NCI-H2196 (cell line): Measurements from ENCODE around the gene NPR2.

ENCODE experiments used
- DNase-seq: peaks from one replicate; lab custom pipeline; 2025; ENCODE audit not compliant: unreplicated experiment; lab: John Stamatoyannopoulos, UW

The NPR2 gene

DNA sequence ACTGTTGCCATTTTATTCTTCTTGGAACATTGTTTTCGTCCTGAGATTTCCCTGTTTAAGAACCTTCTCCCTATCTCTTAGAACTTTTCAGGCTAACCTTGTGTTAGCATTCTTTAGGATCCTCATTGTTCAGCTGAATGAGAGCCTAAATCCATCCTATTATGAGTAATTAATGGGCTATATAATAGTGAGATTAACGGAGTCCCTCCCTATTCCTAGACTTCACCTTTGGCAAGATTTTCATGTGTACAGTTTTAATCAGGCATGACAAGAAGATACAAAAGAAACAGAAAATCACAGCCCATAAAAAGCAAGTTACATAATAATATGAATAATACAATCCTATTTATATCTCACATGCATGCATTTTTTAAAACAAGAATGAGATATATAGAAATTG lies 28.2 kb upstream of the NPR2 start:
- no peak for DNase-seq

GRCh38 chr9:35763803-35764202 lies 27.6 kb upstream of the NPR2 start:
- no peak for DNase-seq

- no peak for DNase-seq
Measured at GRCh38 chr9:35766997-35767396, 24.4 kb upstream of the NPR2 start.

DNA sequence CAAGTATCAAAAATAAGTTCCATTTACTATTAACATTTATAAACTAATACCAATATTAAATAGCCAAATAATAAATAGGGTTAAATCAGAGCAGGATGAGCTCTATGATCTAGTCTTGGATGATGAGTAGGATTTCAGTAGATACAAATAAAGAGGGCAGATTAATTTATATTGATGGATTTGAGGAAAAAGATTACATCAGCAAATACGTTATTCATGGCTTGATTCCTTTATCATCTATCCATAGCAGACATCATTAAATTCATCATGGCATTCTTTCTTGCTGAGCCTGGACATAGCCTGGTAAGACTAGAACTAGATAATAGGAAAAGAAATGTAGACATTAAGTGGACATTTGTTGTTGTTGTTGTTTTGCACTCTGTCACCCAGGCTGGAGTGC lies 23.9 kb upstream of the NPR2 start:
- DNase-seq: no peak

DNA sequence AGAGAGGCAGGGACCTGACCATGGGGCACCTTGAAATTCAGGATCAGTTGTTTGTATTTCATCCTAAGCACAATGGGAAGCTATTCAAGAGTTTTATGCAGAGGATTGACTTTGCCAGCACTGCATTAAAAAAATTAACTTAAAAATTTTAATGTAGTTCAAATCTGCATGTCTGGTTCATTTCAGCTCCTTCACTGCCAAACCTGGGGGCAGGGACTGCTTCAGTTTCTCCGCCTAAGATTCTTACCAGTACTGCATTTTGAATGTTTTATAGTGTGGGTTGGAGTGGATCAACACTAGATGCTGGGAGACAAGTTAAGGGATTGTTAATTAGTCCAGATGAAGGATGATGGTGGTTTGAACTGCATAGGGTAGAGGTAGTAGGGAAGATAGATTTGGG lies 21.6 kb upstream of the NPR2 start:
- no peak for DNase-seq

- peak; percentile 12 for DNase-seq
Measured at GRCh38 chr9:35771075-35771433, 20.3 kb upstream of the NPR2 start.

- DNase-seq: peak; percentile 81
Measured at GRCh38 chr9:35771534-35771933, 19.9 kb upstream of the NPR2 start.

GRCh38 chr9:35771943-35772342 lies 19.4 kb upstream of the NPR2 start:
- DNase-seq: peak; percentile 21

DNA sequence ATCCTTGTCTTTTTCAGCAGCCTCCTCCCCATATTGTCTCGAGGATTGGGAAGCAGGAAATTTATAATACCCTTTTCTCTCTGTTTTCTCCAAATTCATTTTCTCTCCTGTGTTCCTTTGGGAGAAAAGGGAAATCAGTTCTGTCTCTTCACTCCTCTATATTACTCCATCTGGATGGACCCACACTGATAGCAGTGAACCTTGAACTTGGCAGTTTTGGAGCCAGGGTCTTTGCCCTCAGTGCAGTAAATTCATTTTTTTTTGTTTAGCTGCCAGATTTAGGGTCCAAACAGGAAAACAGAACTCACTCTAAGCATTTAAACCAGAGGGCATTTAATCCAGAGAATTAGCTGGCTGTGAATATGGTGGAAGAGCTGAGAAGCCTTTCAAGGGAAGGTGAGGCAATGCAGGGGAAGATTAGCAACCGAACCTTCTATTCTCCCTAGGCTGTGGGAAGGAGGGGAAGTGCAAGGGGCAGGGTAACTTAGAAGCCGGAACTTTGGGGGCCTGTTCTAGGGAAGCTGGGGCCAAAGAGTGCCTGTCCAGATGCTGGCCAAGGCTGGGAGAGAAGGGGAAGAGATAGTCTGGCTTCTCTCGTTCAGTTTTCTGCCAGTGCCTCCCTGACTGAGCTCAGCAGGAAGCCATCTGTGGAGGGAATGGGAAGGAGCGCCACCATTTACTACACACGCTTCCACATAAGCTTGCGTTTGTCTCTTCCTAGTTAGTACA lies 16.3 kb upstream of the NPR2 start:
- DNase-seq: no peak

- DNase-seq: peak; percentile 66
Measured at GRCh38 chr9:35776018-35776417, 15.4 kb upstream of the NPR2 start.

- DNase-seq: no peak
Measured at GRCh38 chr9:35778496-35778895, 12.9 kb upstream of the NPR2 start.

- DNase-seq: no peak
Measured at GRCh38 chr9:35781066-35781465, 10.3 kb upstream of the NPR2 start.

- DNase-seq: no peak
Measured at GRCh38 chr9:35783418-35783817, 8.0 kb upstream of the NPR2 start.

DNA sequence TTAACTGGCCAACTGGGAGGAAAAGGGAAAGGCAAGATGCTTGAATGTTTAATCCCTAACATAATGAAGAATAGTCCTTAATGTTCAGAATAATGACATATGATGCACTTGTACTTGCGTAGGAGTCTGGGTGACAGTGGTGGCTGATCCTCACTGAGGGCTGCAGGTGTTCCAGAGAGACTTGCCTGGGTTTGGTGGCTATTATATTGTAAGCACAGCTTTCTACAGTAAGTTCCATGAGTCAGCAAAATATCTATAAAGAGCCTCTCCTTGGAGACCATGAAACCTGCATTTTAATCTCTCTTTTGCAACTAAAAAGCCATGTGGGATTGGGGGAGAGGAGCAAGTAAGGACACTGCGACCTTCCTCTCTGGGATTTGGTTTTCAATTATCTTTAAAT lies 1.9 kb upstream of the NPR2 start:
- no peak for DNase-seq

- no peak for DNase-seq
Measured at GRCh38 chr9:35790025-35790384, 1.4 kb upstream of the NPR2 start.

- peak; percentile 80 for DNase-seq
Measured at GRCh38 chr9:35790385-35791296, 750 bp upstream of the NPR2 start.

- DNase-seq: no peak
Measured at GRCh38 chr9:35792024-35792813, 828 bp downstream of the NPR2 start.

DNA sequence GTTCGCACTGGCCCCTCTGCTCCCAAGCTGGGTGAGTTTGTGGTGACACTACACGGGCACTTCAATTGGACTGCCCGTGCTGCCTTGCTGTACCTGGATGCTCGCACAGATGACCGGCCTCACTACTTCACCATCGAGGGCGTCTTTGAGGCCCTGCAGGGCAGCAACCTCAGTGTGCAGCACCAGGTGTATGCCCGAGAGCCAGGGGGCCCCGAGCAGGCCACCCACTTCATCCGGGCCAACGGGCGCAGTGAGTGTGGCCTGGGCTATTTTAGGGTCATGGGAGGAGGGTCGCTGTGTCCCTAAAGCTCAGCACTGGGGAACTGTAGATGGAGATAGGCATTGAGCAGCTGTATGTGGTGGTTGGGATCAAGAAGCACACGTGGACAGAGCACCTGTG lies 1.4 kb downstream of the NPR2 start:
- no peak for DNase-seq

DNA sequence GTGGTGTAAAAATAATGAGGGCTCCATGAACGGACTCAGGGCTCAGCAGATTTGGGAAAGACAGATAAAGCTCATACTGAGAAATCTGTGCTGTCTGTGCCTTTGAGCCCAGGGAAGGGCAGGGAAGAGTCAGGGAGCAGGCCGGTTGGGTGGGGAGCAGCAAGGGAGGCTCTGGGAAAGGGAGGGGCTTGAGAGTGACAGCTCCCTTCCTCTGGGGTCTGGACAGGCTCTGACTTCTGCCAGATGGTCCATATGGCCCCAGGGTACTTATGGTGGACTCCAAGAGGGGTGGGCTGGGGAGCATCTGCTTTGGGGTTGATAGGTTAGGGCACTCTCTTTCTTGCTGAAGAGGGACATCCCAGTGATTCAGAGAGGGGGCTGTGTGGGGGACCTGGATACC lies 2.1 kb downstream of the NPR2 start:
- no peak for DNase-seq

GRCh38 chr9:35795695-35796094 lies 4.3 kb downstream of the NPR2 start:
- DNase-seq: no peak

- DNase-seq: no peak
Measured at GRCh38 chr9:35797311-35798109, 6.1 kb downstream of the NPR2 start.
